NCI-H1694 (cell line): ENCODE results near the gene S100A8.
"Not testable (repeated sequence)": the region's sequence is repeated elsewhere in the genome, so short reads cannot be mapped to it uniquely, and the experiment has no call there.

Experiments used
- DNase-seq: peaks from one replicate; lab custom pipeline; 2025; lab: John Stamatoyannopoulos, UW

The S100A8 gene

GRCh38 chr1:153347856-153348255 lies 43.0 kb downstream of the S100A8 start:
- DNase-seq = no peak

- not testable (repeated sequence) for DNase-seq
Measured at GRCh38 chr1:153347049-153347448, 43.8 kb downstream of the S100A8 start.

- no peak for DNase-seq
Measured at GRCh38 chr1:153346077-153346723, 44.7 kb downstream of the S100A8 start.

- no peak for DNase-seq
Measured at GRCh38 chr1:153345187-153346076, 45.4 kb downstream of the S100A8 start.

- no peak for DNase-seq
Measured at GRCh38 chr1:153344718-153345025, 46.2 kb downstream of the S100A8 start.

GRCh38 chr1:153343811-153344717 lies 46.8 kb downstream of the S100A8 start:
- no peak for DNase-seq

GRCh38 chr1:153343040-153343681 lies 47.7 kb downstream of the S100A8 start:
- DNase-seq = no peak

- no peak for DNase-seq
Measured at GRCh38 chr1:153342178-153342577, 48.7 kb downstream of the S100A8 start.

- DNase-seq = no peak
Measured at GRCh38 chr1:153341431-153341934, 49.4 kb downstream of the S100A8 start.

GRCh38 chr1:153340356-153340755 lies 50.5 kb downstream of the S100A8 start:
- no peak for DNase-seq
